Epithelial cell of umbilical artery (primary cell): Measurements from ENCODE around the gene RPAP3. TPM values are rescaled to one million over a fixed set of nuclear protein-coding genes. Genes with fewer than 3 reads are reported as not detected.

Experiments
- total RNA-seq: library from RNA; depleted of rRNA; stranded (reverse); fragments of >200 nt; gene quantifications from 2 replicates; pipeline ENCODE4 v1.2.3, GENCODE V29; 2014

The RPAP3 gene, protein sequence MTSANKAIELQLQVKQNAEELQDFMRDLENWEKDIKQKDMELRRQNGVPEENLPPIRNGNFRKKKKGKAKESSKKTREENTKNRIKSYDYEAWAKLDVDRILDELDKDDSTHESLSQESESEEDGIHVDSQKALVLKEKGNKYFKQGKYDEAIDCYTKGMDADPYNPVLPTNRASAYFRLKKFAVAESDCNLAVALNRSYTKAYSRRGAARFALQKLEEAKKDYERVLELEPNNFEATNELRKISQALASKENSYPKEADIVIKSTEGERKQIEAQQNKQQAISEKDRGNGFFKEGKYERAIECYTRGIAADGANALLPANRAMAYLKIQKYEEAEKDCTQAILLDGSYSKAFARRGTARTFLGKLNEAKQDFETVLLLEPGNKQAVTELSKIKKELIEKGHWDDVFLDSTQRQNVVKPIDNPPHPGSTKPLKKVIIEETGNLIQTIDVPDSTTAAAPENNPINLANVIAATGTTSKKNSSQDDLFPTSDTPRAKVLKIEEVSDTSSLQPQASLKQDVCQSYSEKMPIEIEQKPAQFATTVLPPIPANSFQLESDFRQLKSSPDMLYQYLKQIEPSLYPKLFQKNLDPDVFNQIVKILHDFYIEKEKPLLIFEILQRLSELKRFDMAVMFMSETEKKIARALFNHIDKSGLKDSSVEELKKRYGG
- total RNA-seq: 11.0 and 14.0 TPM in 2 replicates

DNA sequence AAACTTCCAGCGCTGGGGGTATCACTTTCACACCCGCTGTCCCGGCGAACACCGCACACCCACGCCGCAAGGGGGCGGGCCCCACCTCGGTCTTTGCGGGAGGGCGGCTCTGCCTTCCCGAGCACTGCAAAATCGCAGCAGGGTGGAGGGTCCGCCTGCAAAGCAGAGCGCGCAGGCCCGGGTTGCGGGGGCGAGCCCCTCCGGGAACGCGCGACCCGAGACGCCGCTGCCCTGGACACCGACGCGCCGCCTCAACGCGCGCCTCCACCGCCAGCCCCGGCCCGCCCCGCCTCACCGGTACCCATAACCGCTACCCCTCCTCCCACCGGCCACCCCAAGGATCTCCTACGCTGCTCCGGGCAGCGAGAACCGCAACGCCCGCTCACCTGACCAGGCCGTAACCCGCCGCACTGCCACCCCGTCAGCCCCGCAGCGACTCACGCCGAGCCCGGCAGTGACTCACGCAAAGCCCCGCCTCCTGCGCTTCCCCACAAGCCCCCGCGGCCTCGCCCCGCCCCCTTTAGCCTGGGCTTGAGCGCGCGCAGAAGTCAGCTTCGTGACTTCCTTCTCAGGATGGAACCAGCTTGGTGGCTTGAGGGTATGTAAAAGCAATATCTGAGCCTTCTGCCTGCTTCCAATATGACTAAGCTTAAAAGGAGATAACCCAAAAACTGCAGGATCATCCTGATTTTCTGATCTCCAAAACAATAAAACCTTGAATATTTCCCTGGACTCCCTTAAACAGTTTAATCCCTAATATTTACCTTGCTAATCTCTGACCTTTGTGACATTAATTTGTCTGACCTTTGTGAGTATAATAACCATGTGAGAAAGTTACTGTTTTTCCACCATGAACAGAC is at the start of gene RPAP3:
TSS of gene RPAP3 (minus strand) at position 465 of the 860 bp plus-strand sequence. CDS start 3,190 bp downstream, outside the sequence.

DNA sequence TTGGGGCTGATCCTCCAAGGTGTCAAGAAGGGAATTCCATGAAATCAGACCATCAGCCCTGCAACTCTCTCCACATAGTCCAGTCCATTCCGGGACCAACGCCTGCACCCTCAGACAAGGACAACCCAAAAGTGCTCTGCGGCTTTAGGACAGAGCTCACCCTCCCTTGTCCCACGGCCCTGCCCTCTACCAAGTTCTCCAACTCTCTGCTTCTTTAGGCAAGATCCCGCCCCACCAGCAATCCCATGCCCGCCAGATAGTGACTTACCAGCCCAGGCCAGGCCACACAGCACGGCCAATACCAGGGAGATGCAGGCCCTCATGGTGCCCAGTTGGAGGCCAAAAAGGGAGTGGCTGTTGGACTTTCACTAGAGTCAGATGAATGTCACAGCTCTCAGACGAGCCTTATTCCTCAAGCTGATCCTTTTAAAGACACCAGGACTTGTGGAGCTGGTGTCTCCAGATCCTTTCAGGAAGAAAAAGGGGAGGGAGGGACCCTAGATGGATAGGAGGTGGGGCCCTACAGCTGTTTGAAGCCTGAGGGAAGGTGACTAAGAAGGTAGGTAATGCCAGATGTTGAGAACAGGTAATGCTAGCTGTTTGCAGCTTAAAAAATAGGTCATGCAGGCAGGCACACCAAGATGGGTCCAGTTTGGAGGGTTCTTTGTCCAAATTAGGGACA is 19.4 kb upstream of the RPAP3 start, which contains the start of gene ENDOU:
TSS of gene ENDOU (minus strand) at position 400 of the 682 bp plus-strand sequence. CDS start at position 323, 77 bp downstream.

Other genes starting within 250 kb of the RPAP3 start
- gene ENDOU, start 19.5 kb upstream of the RPAP3 start, total RNA-seq: not detected in 2 replicates
- 17.2 and 29.5 TPM in 2 replicates for gene RAPGEF3, start 52.9 kb upstream of the RPAP3 start, total RNA-seq
- gene SLC48A1, start 67.2 kb upstream of the RPAP3 start, total RNA-seq: 9.4 and 12.8 TPM in 2 replicates
- gene HDAC7, start 113.9 kb upstream of the RPAP3 start, total RNA-seq: 36.1 and 37.8 TPM in 2 replicates
- under 0.01 and 0.30 TPM in 2 replicates for gene VDR, start 199.0 kb upstream of the RPAP3 start, total RNA-seq